PC-3 (cell line): Measurements from ENCODE around the gene IFNGR2. TPM values are rescaled to one million over a fixed set of nuclear protein-coding genes. Genes with fewer than 3 reads are reported as not detected.
"Not testable (repeated sequence)": the region's sequence is repeated elsewhere in the genome, so short reads cannot be mapped to it uniquely, and the experiment has no call there.

ENCODE experiments used
- ATAC-seq: fragments of 200-7000 bp; cut with Tn5 transposase; 2 replicates; pipeline ENCODE4 v1.9.1; 2020; ENCODE audit warnings: mild to moderate bottlenecking, moderate library complexity
- BruUV-seq: library from RNA; stranded (reverse); fragments of 400-500 nt; replicated peaks from 2 replicates; lab custom pipeline; 2021; lab: Mats Ljungman, UMichigan
- CTCF ChIA-PET: fragments of 300-600 bp; sonication (Branson Sonifier 250); formaldehyde crosslinking; loops from one replicate; lab custom pipeline; 2022; ENCODE audit warnings: antibody characterized with exemption; lab: Charles Lee
- POLR2A ChIA-PET: fragments of 300-600 bp; sonication (Branson Sonifier 250); formaldehyde crosslinking; loops from one replicate; lab custom pipeline; 2022; ENCODE audit warnings: antibody characterized with exemption; ENCODE audit not compliant: unreplicated experiment; lab: Charles Lee
- DNase-seq: peaks from one replicate; pipeline ENCODE4 v3.0.0-alpha.2; 2015
- H2AFZ ChIP-seq: fragments of 300-600 bp; sonication (generic); 2 replicates; pipeline ENCODE4 v1.6.0; 2016; ENCODE audit warnings: antibody characterized with exemption, low read length
- H3F3A ChIP-seq: fragments of 300-600 bp; sonication (generic); one replicate; pipeline ENCODE4 v1.6.0; 2017; ENCODE audit warnings: antibody characterized with exemption, low read length, control low read depth, mild to moderate bottlenecking; ENCODE audit not compliant: unreplicated experiment
- H3K27ac ChIP-seq: fragments of 300-600 bp; sonication (generic); 2 replicates; pipeline ENCODE4 v1.5.1; 2016; ENCODE audit warnings: mild to moderate bottlenecking, low read length
- H3K27me3 ChIP-seq: fragments of 300-600 bp; sonication (generic); 2 replicates; pipeline ENCODE4 v1.6.1; 2016; ENCODE audit warnings: low read length, mixed read lengths
- H3K36me3 ChIP-seq: fragments of 300-600 bp; sonication (generic); 2 replicates; pipeline ENCODE4 v1.6.1; 2016; ENCODE audit warnings: low read depth, mixed run types, low read length, mixed read lengths
- H3K4me1 ChIP-seq: fragments of 300-600 bp; sonication (generic); 2 replicates; pipeline ENCODE4 v1.5.1; 2016; ENCODE audit warnings: low read length; ENCODE audit not compliant: insufficient read depth
- H3K4me2 ChIP-seq: fragments of 300-600 bp; sonication (generic); 2 replicates; pipeline ENCODE4 v1.6.0; 2016; ENCODE audit warnings: low read length
- H3K4me3 ChIP-seq: fragments of 300-600 bp; sonication (generic); 2 replicates; pipeline ENCODE4 v1.5.1; 2016; ENCODE audit warnings: mild to moderate bottlenecking, low read length, mixed read lengths
- H3K79me2 ChIP-seq: fragments of 300-600 bp; sonication (generic); 2 replicates; pipeline ENCODE4 v1.6.1; 2017; ENCODE audit warnings: low read length, mixed read lengths
- H3K9ac ChIP-seq: fragments of 300-600 bp; sonication (generic); 2 replicates; pipeline ENCODE4 v1.6.0; 2016; ENCODE audit warnings: mild to moderate bottlenecking, low read length
- H3K9me2 ChIP-seq: fragments of 300-600 bp; sonication (generic); replicated peaks from 2 replicates; pipeline ENCODE4 v1.6.1; 2016; ENCODE audit warnings: mixed run types, low read length, mixed read lengths
- H3K9me3 ChIP-seq: fragments of 300-600 bp; sonication (generic); 2 replicates; pipeline ENCODE4 v1.6.1; 2016; ENCODE audit warnings: low read length, mixed read lengths
- H4K20me1 ChIP-seq: fragments of 300-600 bp; sonication (generic); 2 replicates; pipeline ENCODE4 v1.6.1; 2016; ENCODE audit warnings: low read length, mixed read lengths
- EZH2 ChIP-seq: fragments of 300-600 bp; sonication (generic); IDR thresholded peaks from one replicate; pipeline ENCODE4 v1.6.1; 2017; ENCODE audit warnings: antibody characterized with exemption, mild to moderate bottlenecking, low read length; ENCODE audit not compliant: unreplicated experiment
- EZH2phosphoT487 ChIP-seq: fragments of 300-600 bp; sonication (generic); IDR thresholded peaks from 2 replicates; pipeline ENCODE4 v1.6.1; 2018; ENCODE audit warnings: mild to moderate bottlenecking, antibody characterized with exemption, low read length, borderline replicate concordance
- intact Hi-C: fragments of 100-400 bp; cut with micrococcal nuclease; formaldehyde crosslinking; loops from 2 replicates; pipeline ENCODE4 v1.9.0; 2023
- total RNA-seq: library from RNA; depleted of rRNA; stranded (reverse); fragments of >200 nt; gene quantifications from 2 replicates; pipeline ENCODE4 v1.2.3, GENCODE V29; 2014
- TF ChIP-seq, protein P1 (sequence below): fragments of 300-600 bp; sonication (generic); conservative IDR thresholded peaks from 2 replicates; pipeline ENCODE4 v1.5.1; 2017; ENCODE audit warnings: antibody characterized with exemption, low read depth, mild to moderate bottlenecking, low read length

The IFNGR2 gene
- total RNA-seq, 1 experiment from 2014 or later = 37.8 TPM

DNA sequence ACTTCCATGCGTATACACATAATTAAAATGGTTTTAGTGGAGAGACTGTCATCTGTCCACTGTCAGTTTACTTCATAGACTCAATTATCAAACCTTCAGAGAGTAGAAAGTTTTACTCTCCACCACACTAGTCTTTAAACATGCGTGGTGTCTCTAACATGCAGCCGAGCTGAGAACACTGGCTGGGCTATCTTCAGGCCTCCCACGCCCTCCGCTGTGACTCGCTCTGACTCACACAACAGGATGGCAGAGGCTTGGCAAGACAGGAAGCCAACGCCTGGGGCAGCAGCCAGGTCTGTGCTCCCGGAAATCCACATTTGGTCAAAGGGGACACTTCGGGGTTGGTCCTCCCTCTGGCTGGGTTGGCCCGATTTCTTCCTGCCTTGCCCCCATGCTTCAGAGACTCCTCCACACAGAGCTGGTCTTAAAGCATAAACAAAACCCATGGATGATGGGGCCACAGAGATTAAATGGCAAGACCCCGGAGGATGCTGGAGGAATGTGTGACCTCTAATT lies 22.7 kb upstream of the IFNGR2 start:
- Histone ChIP-seq H3K79me2 (no peaks in the 10 kb centered on the region), H3K9ac (peak overlapping the region; percentile 85), H3K27me3 (no peaks in the 10 kb centered on the region), H2AFZ (no peak overlapping the region), H3K9me2 (no peaks in the 10 kb centered on the region), H3K4me3 (no peak overlapping the region), H3K36me3 (no peaks in the 10 kb centered on the region), H3K9me3 (no peaks in the 10 kb centered on the region), H3K4me1 (peaks cover 41% of the 10 kb centered on the region), H3K27ac (peak overlapping the region; percentile 95), H3K4me2 (peak overlapping the region; percentile 50), H4K20me1 (no peaks in the 10 kb centered on the region), H3F3A (no peaks in the 10 kb centered on the region)
- ATAC-seq = peak; percentile 90
- ChIA-PET CTCF (interaction anchor here (1.5 kb wide), 1 partner anchor 64 kb away, joined by 5 read pairs; no protein-coding TSS in a partner anchor), POLR2A (no interaction called here)
- intact Hi-C loops = loop anchor here (2.0 to 5.0 kb wide), 2 partner anchors 24 to 162 kb away; partner anchors contain the start of genes GART and SON
- TF ChIP-seq EZH2 (no peak), EZH2phosphoT487 (no peak)
- TF ChIP-seq, protein P1, sequence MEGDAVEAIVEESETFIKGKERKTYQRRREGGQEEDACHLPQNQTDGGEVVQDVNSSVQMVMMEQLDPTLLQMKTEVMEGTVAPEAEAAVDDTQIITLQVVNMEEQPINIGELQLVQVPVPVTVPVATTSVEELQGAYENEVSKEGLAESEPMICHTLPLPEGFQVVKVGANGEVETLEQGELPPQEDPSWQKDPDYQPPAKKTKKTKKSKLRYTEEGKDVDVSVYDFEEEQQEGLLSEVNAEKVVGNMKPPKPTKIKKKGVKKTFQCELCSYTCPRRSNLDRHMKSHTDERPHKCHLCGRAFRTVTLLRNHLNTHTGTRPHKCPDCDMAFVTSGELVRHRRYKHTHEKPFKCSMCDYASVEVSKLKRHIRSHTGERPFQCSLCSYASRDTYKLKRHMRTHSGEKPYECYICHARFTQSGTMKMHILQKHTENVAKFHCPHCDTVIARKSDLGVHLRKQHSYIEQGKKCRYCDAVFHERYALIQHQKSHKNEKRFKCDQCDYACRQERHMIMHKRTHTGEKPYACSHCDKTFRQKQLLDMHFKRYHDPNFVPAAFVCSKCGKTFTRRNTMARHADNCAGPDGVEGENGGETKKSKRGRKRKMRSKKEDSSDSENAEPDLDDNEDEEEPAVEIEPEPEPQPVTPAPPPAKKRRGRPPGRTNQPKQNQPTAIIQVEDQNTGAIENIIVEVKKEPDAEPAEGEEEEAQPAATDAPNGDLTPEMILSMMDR = no peak
- DNase-seq = peak; percentile 99
- BruUV-seq = no TSS peak

DNA sequence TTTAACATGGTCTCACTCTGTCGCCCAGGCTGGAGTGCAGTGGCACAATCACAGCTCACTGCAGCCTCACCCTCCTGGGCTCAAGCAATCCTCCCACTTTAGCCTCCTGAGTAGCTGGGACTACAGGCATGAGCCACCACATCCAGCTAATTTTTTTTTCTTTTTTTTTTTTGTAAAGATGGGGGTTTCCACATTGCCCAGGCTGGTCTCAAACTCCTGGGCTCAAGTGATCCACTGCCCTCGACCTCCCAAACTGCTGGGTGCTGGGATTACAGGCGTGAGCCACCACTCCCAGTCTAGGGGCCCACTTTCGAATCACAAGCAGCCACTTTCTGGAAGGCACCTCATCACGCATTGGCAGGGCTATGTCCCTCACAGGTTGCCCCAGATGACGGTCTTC lies 21.8 kb upstream of the IFNGR2 start:
- BruUV-seq, H3K4me2 ChIP-seq, H3K4me3 ChIP-seq, H3K27me3 ChIP-seq, ATAC-seq, H3K36me3 ChIP-seq, H3K9me2 ChIP-seq, H3K9me3 ChIP-seq, DNase-seq, H3F3A ChIP-seq, H3K79me2 ChIP-seq, H2AFZ ChIP-seq, H4K20me1 ChIP-seq: not testable (repeated sequence)
- peak overlapping the region; percentile 39; the same call in 1 of the 2 replicates for H3K9ac ChIP-seq
- ChIA-PET POLR2A (interaction anchor here (0.6 kb wide), 1 partner anchor 64 kb away, joined by 3 read pairs; no protein-coding TSS in a partner anchor), CTCF (interaction anchor here (1.5 kb wide), 1 partner anchor 63 kb away, joined by 5 read pairs; no protein-coding TSS in a partner anchor)
- H3K27ac ChIP-seq = peak overlapping the region; percentile 95
- intact Hi-C loops = loop anchor here (2.0 to 5.0 kb wide), 2 partner anchors 23 to 161 kb away; partner anchors contain the start of genes GART and SON
- H3K4me1 ChIP-seq = peaks cover 41% of the 10 kb centered on the region

DNA sequence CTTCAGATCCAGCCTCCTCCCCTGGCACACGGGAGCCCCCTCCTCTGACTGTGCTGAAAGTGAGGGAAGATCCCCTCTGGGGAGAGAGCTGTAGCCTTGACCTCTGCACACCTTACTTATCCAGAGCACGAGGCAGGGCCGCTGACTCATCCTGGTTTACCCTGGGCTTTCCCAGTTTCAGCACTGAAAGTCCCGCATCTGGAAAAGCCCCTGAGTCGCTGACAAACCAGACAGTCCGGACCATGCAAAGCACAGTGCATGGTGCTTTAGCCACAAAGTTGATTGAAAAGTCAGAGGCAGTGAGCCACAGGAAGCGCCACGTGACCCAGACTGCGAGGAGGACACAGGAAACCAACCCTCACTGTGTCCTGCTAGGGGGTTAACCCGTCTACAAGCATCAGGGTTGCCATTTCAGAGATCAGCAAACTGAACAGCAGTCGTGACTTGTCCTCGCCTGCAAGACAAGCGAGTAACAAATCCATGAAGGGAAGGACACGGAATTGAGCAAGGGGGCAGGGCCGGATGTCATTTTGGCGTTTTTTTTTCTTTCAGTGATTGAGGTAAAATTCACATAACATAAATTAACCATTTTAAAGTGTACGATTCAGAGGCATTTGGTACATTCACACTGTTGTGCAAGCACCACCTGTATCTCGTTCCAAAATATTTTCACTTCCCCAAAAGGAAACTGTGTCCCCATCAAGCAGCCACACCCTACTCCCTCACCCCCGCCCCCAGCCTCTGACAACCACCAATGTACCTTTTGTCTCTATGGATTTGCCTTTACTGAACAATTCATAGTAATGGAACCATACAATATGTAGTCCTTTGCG lies 19.9 kb upstream of the IFNGR2 start:
- 0 out of 2 replicates have a peak overlapping the region, but pooled peaks have one; percentile 5 for H3K4me3 ChIP-seq
- H3K36me3 ChIP-seq = no peaks in the 10 kb centered on the region
- CTCF ChIA-PET = no interaction called here
- H3K4me2 ChIP-seq = peak overlapping the region; percentile 65
- intact Hi-C loops = loop anchor here (5.0 kb wide), 1 partner anchor 159 kb away; the partner anchor contains the start of genes GART and SON
- H3K9me3 ChIP-seq = no peaks in the 10 kb centered on the region
- no peaks in the 10 kb centered on the region for H3F3A ChIP-seq
- BruUV-seq = TSS peak; percentile 68
- TF ChIP-seq, protein P1 = no peak
- no peak for TF ChIP-seq EZH2phosphoT487
- no peak for TF ChIP-seq EZH2
- peak overlapping the region; percentile 67; the same call in 1 of the 2 replicates for H2AFZ ChIP-seq
- peak overlapping the region; percentile 80 for H3K9ac ChIP-seq
- peak; percentile 59 for ATAC-seq
- H3K27me3 ChIP-seq = no peaks in the 10 kb centered on the region
- peaks cover 41% of the 10 kb centered on the region for H3K4me1 ChIP-seq
- H3K9me2 ChIP-seq = no peaks in the 10 kb centered on the region
- POLR2A ChIA-PET = no interaction called here
- H3K79me2 ChIP-seq = no peaks in the 10 kb centered on the region
- H4K20me1 ChIP-seq = no peaks in the 10 kb centered on the region
- peak; percentile 95 for DNase-seq
- peak overlapping the region; percentile 98 for H3K27ac ChIP-seq
